GM23338 (cell line): ENCODE measurements around the gene DGKG. TPM values are rescaled to one million over a fixed set of nuclear protein-coding genes. Genes with fewer than 3 reads are reported as not detected.

Source experiments
- ATAC-seq: fragments of 200-7000 bp; cut with Tn5 transposase; 3 replicates; pipeline ENCODE4 v1.9.1; 2020
- DNase-seq: peaks from one replicate; pipeline ENCODE4 v3.0.0-alpha.2; 2015; ENCODE audit warnings: low spot score
- H2AFZ ChIP-seq: fragments of 200-600 bp; sonication (generic); 2 replicates; pipeline ENCODE4 v1.8.0; 2016; ENCODE audit warnings: antibody characterized with exemption, mild to moderate bottlenecking, moderate library complexity
- H3F3A ChIP-seq: fragments of 200-600 bp; sonication (generic); replicated peaks from 2 replicates; pipeline ENCODE4 v1.8.0; 2017; ENCODE audit warnings: antibody characterized with exemption, mixed run types, low read depth
- H3K27ac ChIP-seq: fragments of 200-600 bp; sonication (generic); 2 replicates; pipeline ENCODE4 v1.6.1; 2016; ENCODE audit warnings: low read depth
- H3K27me3 ChIP-seq: fragments of 200-600 bp; sonication (generic); 2 replicates; pipeline ENCODE4 v1.8.0; 2016; ENCODE audit warnings: mild to moderate bottlenecking, mixed run types, moderate library complexity; ENCODE audit not compliant: insufficient read depth
- H3K36me3 ChIP-seq: fragments of 200-600 bp; sonication (generic); 2 replicates; pipeline ENCODE4 v1.8.0; 2016; ENCODE audit warnings: mild to moderate bottlenecking; ENCODE audit not compliant: insufficient read depth
- H3K4me1 ChIP-seq: fragments of 200-600 bp; sonication (generic); 2 replicates; pipeline ENCODE4 v1.8.0; 2016; ENCODE audit warnings: mild to moderate bottlenecking, moderate library complexity; ENCODE audit not compliant: insufficient read depth
- H3K4me2 ChIP-seq: fragments of 200-600 bp; sonication (generic); 2 replicates; pipeline ENCODE4 v1.7.1; 2017; ENCODE audit warnings: mixed run types
- H3K4me3 ChIP-seq: fragments of 200-600 bp; sonication (generic); 2 replicates; pipeline ENCODE4 v1.6.1; 2016; ENCODE audit warnings: mixed run types
- H3K79me2 ChIP-seq: fragments of 200-600 bp; sonication (generic); replicated peaks from 2 replicates; pipeline ENCODE4 v1.8.0; 2017; ENCODE audit warnings: mild to moderate bottlenecking; ENCODE audit not compliant: insufficient read depth
- H3K9me2 ChIP-seq: fragments of 200-600 bp; sonication (generic); 2 replicates; pipeline ENCODE4 v1.8.0; 2017; ENCODE audit not compliant: insufficient read depth
- H4K20me1 ChIP-seq: fragments of 200-600 bp; sonication (generic); replicated peaks from 2 replicates; pipeline ENCODE4 v1.8.0; 2017; ENCODE audit warnings: mild to moderate bottlenecking; ENCODE audit not compliant: insufficient read depth
- H3K27ac Mint-ChIP-seq: 2 replicates; pipeline ENCODE4 v1.8.0; 2020; ENCODE audit warnings: inconsistent platforms, mild to moderate bottlenecking, moderate library complexity, mixed read lengths
- H3K27me3 Mint-ChIP-seq: 3 replicates; pipeline ENCODE4 v1.8.0; 2022; ENCODE audit warnings: low read depth, mild to moderate bottlenecking, moderate library complexity, mixed read lengths, inconsistent platforms; ENCODE audit not compliant: insufficient read depth, poor library complexity
- H3K36me3 Mint-ChIP-seq: 3 replicates; pipeline ENCODE4 v1.8.0; 2021; ENCODE audit warnings: low read depth, mild to moderate bottlenecking, inconsistent platforms, moderate library complexity, mixed read lengths
- H3K4me1 Mint-ChIP-seq: 3 replicates; pipeline ENCODE4 v1.8.0; 2020; ENCODE audit warnings: mild to moderate bottlenecking, inconsistent platforms, mixed read lengths
- H3K4me3 Mint-ChIP-seq: 3 replicates; pipeline ENCODE4 v1.8.0; 2021; ENCODE audit warnings: moderate library complexity, mild to moderate bottlenecking, inconsistent platforms, mixed read lengths
- H3K9me3 Mint-ChIP-seq: 3 replicates; pipeline ENCODE4 v1.8.0; 2020; ENCODE audit warnings: moderate library complexity, mild to moderate bottlenecking, inconsistent platforms, mixed read lengths
- CREB1 ChIP-seq: fragments of 250-450 bp; sonication (Bioruptor Pico); IDR thresholded peaks from 2 replicates; pipeline ENCODE4 v1.5.0; 2020; ENCODE audit warnings: low read depth, mild to moderate bottlenecking, moderate library complexity
- CTCF ChIP-seq, 2 experiments: fragments of 200-600 bp in 1 of 2; sonication (generic) in 1 of 2; conservative IDR thresholded peaks; 2 replicates each; pipeline versions ENCODE4 v1.5.1 to v1.6.1; 2016 to 2017; ENCODE audit warnings: antibody characterized with exemption in 2 of 2, low read depth in 2 of 2, mild to moderate bottlenecking in 2 of 2, moderate library complexity in 1 of 2
- ETS1 ChIP-seq: IDR thresholded peaks from 2 replicates; pipeline ENCODE4 v1.6.1; 2016; ENCODE audit warnings: antibody characterized with exemption
- EZH2phosphoT487 ChIP-seq: fragments of 200-600 bp; sonication (generic); IDR thresholded peaks from one replicate; pipeline ENCODE4 v1.8.1; 2018; ENCODE audit warnings: antibody characterized with exemption; ENCODE audit not compliant: unreplicated experiment
- NANOG ChIP-seq: IDR thresholded peaks from 2 replicates; pipeline ENCODE4 v1.6.1; 2016; ENCODE audit warnings: antibody characterized with exemption, borderline replicate concordance
- REST ChIP-seq: IDR thresholded peaks from one replicate; pipeline ENCODE4 v1.6.1; 2018; ENCODE audit warnings: antibody characterized with exemption; ENCODE audit not compliant: unreplicated experiment
- STAT1 ChIP-seq: IDR thresholded peaks from one replicate; pipeline ENCODE4 v1.6.1; 2016; ENCODE audit warnings: antibody characterized with exemption; ENCODE audit not compliant: unreplicated experiment
- polyA plus RNA-seq: library from polyadenylated mRNA; unstranded; fragments of >200 nt; fragmentation: Nextera tagmentation; extraction: Ambion mirVana; gene quantifications from 2 replicates; pipeline ENCODE4 v1.2.1, GENCODE V29; 2016
- total RNA-seq: library from RNA; depleted of rRNA; stranded (reverse); fragments of >200 nt; shearing (Covaris generic); gene quantifications from 2 replicates; pipeline ENCODE4 v1.2.3, GENCODE V29; 2014

DGKG gene
- total and polyA plus RNA-seq, 2 experiments from 2014 or later: 0.14 to 0.31 TPM

- TF ChIP-seq ETS1 (no peak), STAT1 (no peak), REST (no peak), CTCF (conservative IDR thresholded peaks at IDR 0.05; ENCODE audit: low read depth in 2 of 2) (no peak), CREB1 (CRISPR knock-in tag) (no peak), EZH2phosphoT487 (no peak)
These were observed 140.2 kb downstream of the DGKG start (continued) for GRCh38 chr3:186221760-186222378.

- H3K4me1 Mint-ChIP-seq: peaks cover 22% of the 10 kb centered on the region; the same call in 2 of the 3 replicates
- no peaks in the 10 kb centered on the region for H3K4me1 ChIP-seq
- ATAC-seq (peak; percentile 84), DNase-seq (peak; percentile 35)
- H3F3A ChIP-seq: no peaks in the 10 kb centered on the region
- H3K27me3 Mint-ChIP-seq: peaks cover 6% of the 10 kb centered on the region
- no peaks in the 10 kb centered on the region for H4K20me1 ChIP-seq
- TF ChIP-seq NANOG (no peak), CTCF (conservative IDR thresholded peaks at IDR 0.05; ENCODE audit: low read depth in 2 of 2) (peak; percentile 19 to 64; a peak in 2 of 4 replicates)
- H3K9me2 ChIP-seq: no peaks in the 10 kb centered on the region
- H3K27me3 ChIP-seq: no peaks in the 10 kb centered on the region
- H3K4me3 Mint-ChIP-seq: no peak overlapping the region
- H3K79me2 ChIP-seq: no peaks in the 10 kb centered on the region
- no peak overlapping the region for H3K4me3 ChIP-seq
- H3K4me2 ChIP-seq: no peak overlapping the region
- H3K27ac Mint-ChIP-seq: no peak overlapping the region; the same call in 1 of the 2 replicates
- no peaks in the 10 kb centered on the region for H3K9me3 Mint-ChIP-seq
- no peak overlapping the region for H3K27ac ChIP-seq
- H2AFZ ChIP-seq: peak overlapping the region; percentile 69
- no peaks in the 10 kb centered on the region for H3K36me3 Mint-ChIP-seq
- H3K36me3 ChIP-seq: no peaks in the 10 kb centered on the region
These were observed 141.0 kb downstream of the DGKG start for GRCh38 chr3:186220911-186221645.
